SU-DHL-6 (cell line): Measurements from ENCODE around the gene SOCS2.
A peak's percentile ranks its signal among the peaks of the same experiment; 100 is the strongest.

Source experiments
- H2AFZ ChIP-seq: fragments of 200-600 bp; sonication (generic); 2 replicates; pipeline ENCODE4 v1.6.1; 2014; ENCODE audit warnings: low read depth, mild to moderate bottlenecking, moderate library complexity, mixed read lengths, antibody characterized with exemption, low read length; ENCODE audit not compliant: severe bottlenecking
- H3F3A ChIP-seq: fragments of 200-600 bp; shearing (Covaris generic); 2 replicates; pipeline ENCODE4 v1.6.0; 2016; ENCODE audit warnings: antibody characterized with exemption, mild to moderate bottlenecking; ENCODE audit not compliant: insufficient read depth
- H3K27ac ChIP-seq: fragments of 200-600 bp; sonication (generic); 2 replicates; pipeline ENCODE4 v1.5.1; 2016; ENCODE audit warnings: low read depth, mild to moderate bottlenecking, low read length, moderate library complexity, mixed read lengths
- H3K27me3 ChIP-seq: fragments of 200-600 bp; sonication (generic), shearing (Covaris generic); 2 replicates; pipeline ENCODE4 v1.6.0; 2014; ENCODE audit warnings: mild to moderate bottlenecking, low read length
- H3K36me3 ChIP-seq: fragments of 200-600 bp; sonication (generic); 2 replicates; pipeline ENCODE4 v1.6.1; 2014; ENCODE audit warnings: mild to moderate bottlenecking, low read length, mixed read lengths
- H3K4me2 ChIP-seq: fragments of 300-600, 200-600 bp; shearing (Covaris generic), sonication (generic); 2 replicates; pipeline ENCODE4 v1.6.0; 2014; ENCODE audit warnings: low read length, low read depth, mild to moderate bottlenecking; ENCODE audit not compliant: poor library complexity, severe bottlenecking
- H3K4me3 ChIP-seq: fragments of 200-600 bp; sonication (generic); 2 replicates; pipeline ENCODE4 v1.5.1; 2014; ENCODE audit warnings: antibody characterized with exemption, low read length, mild to moderate bottlenecking, mixed read lengths; ENCODE audit not compliant: insufficient read depth, poor library complexity, severe bottlenecking
- H3K79me2 ChIP-seq: fragments of 200-600 bp; sonication (generic); 2 replicates; pipeline ENCODE4 v1.6.1; 2014; ENCODE audit warnings: mild to moderate bottlenecking, low read length, moderate library complexity; ENCODE audit not compliant: insufficient read depth
- H3K9ac ChIP-seq: fragments of 200-600 bp; sonication (generic); 2 replicates; pipeline ENCODE4 v1.7.0; 2014; ENCODE audit warnings: mild to moderate bottlenecking, low read length
- H3K9me2 ChIP-seq: fragments of 200-600 bp; sonication (generic); replicated peaks from 2 replicates; pipeline ENCODE4 v1.6.1; 2014; ENCODE audit warnings: low read length; ENCODE audit not compliant: insufficient read depth
- H3K9me3 ChIP-seq: fragments of 200-600 bp; sonication (generic); 2 replicates; pipeline ENCODE4 v1.6.1; 2014; ENCODE audit warnings: low read length, mixed read lengths; ENCODE audit not compliant: insufficient read depth
- H4K20me1 ChIP-seq: fragments of 200-600 bp; sonication (generic); 2 replicates; pipeline ENCODE4 v1.6.1; 2014; ENCODE audit warnings: low read depth, mild to moderate bottlenecking, antibody characterized with exemption, low read length, moderate library complexity, mixed read lengths
- EZH2phosphoT487 ChIP-seq: fragments of 200-600 bp; sonication (generic), shearing (Covaris generic); conservative IDR thresholded peaks from 2 replicates; pipeline ENCODE4 v1.6.1; 2018; ENCODE audit warnings: mild to moderate bottlenecking, antibody characterized with exemption, low read length, moderate library complexity, mixed read lengths
- TF ChIP-seq, protein P1 (sequence below): fragments of 200-600 bp; sonication (generic); IDR thresholded peaks from one replicate; pipeline ENCODE4 v1.5.1; 2017; ENCODE audit warnings: antibody characterized with exemption, mild to moderate bottlenecking, low read length, moderate library complexity; ENCODE audit not compliant: insufficient read depth, poor library complexity, severe bottlenecking

Gene SOCS2, protein sequence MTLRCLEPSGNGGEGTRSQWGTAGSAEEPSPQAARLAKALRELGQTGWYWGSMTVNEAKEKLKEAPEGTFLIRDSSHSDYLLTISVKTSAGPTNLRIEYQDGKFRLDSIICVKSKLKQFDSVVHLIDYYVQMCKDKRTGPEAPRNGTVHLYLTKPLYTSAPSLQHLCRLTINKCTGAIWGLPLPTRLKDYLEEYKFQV

DNA sequence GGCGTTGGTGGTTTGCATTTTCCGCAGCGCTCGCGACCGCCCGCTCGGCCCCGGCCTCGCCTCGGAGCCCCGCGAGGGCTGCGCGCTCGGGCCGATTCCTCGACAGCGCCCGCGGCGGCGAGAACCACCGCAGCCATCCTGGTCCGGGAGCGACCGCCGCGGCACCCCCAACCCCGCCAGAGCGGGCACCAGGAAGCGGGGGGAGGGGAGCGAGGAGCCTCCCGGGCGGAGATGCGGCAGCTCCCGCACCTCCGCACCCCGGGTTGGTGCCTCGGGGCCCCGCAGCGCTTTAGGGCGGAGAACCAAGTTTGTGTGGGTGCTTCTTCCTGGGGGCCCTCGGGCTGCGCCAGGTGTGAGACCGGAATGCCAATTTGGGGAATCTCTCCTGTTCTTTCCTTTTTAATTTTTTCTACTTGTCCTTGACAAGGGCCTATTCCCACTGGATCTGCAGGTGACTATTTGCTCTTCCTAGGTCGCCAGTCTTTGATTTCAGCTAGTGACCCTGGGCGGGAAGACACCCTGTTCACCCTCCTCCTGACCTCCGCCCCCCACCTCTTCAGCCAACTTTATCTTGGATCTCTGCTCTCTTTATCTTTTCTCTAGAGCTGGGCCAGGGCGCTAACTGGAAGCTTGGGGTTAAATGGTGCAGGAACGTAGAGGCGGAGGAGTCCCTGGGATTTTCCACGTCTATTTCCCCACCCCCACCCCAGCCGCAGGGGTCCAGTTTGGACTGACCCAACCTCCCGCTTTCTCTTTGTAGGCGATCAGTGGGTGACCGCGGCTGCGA lies at the start of gene SOCS2:
SOCS2 (plus strand) TSS at position 751 of the 787 bp plus-strand sequence. CDS start 223 bp downstream, outside the sequence.
- no peaks in the 10 kb centered on the region for H3K9me3 ChIP-seq
- H3F3A ChIP-seq, result no peaks in the 10 kb centered on the region
- H3K9me2 ChIP-seq, result no peaks in the 10 kb centered on the region
- no peak within 1 kb of the TSS for H3K9ac ChIP-seq
- no peaks in the 10 kb centered on the region for H4K20me1 ChIP-seq
- H3K79me2 ChIP-seq, result no peaks in the 10 kb centered on the region
- no peak within 1 kb of the TSS for H3K27ac ChIP-seq
- peak within 1 kb of the TSS; percentile 41 for H3K4me2 ChIP-seq
- TF ChIP-seq, protein P1, sequence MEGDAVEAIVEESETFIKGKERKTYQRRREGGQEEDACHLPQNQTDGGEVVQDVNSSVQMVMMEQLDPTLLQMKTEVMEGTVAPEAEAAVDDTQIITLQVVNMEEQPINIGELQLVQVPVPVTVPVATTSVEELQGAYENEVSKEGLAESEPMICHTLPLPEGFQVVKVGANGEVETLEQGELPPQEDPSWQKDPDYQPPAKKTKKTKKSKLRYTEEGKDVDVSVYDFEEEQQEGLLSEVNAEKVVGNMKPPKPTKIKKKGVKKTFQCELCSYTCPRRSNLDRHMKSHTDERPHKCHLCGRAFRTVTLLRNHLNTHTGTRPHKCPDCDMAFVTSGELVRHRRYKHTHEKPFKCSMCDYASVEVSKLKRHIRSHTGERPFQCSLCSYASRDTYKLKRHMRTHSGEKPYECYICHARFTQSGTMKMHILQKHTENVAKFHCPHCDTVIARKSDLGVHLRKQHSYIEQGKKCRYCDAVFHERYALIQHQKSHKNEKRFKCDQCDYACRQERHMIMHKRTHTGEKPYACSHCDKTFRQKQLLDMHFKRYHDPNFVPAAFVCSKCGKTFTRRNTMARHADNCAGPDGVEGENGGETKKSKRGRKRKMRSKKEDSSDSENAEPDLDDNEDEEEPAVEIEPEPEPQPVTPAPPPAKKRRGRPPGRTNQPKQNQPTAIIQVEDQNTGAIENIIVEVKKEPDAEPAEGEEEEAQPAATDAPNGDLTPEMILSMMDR, result no peak
- TF ChIP-seq EZH2phosphoT487, result no peak
- no peaks in the 10 kb centered on the region for H3K27me3 ChIP-seq
- no peaks in the 10 kb centered on the region for H3K36me3 ChIP-seq
- H3K4me3 ChIP-seq, result no peak within 1 kb of the TSS
- H2AFZ ChIP-seq, result no peak within 1 kb of the TSS

DNA sequence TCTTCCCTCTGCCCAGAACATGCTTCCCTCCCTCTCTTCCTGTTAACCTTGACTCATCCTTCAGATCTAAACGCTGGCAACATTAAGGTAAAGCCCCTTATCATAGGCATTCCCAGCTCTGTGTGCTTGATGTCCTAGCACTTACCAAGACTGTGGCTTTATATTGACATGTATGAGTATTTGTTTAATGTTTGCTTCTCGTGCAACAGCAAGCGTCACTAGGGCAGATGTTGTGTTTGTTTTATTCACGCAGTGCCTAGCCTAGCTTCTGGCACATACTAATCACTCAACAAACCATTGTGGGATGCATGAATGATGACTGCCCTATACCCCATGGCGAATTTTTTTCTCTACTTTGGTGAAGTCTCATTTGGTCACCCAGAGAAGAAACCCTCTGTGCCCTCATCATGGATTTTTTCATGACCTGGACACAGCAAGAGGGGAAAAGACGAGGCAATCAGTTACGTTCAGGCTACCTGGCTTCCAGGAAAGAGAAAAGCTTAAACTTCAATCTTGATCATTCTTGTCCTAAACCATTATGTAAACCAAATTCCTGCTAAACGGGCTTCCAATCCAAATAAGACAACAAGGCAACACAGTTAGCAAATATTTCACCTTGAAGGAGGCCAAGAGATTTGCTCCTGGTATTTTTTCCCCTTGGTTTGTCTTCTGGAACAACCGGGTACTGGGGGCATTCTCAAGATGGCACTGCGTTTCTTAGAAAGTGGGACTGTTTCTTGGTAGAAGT lies 47.9 kb upstream of the SOCS2 start:
- H4K20me1 ChIP-seq, result no peaks in the 10 kb centered on the region
- H3K27me3 ChIP-seq, result no peaks in the 10 kb centered on the region
- H3K36me3 ChIP-seq, result no peaks in the 10 kb centered on the region
- no peak overlapping the region for H3K4me2 ChIP-seq
- H3K9me3 ChIP-seq, result no peaks in the 10 kb centered on the region
- no peaks in the 10 kb centered on the region for H3K9me2 ChIP-seq
- no peaks in the 10 kb centered on the region for H3K79me2 ChIP-seq
- TF ChIP-seq, protein P1, result no peak
- TF ChIP-seq EZH2phosphoT487, result no peak
- H2AFZ ChIP-seq, result no peak overlapping the region
- H3K4me3 ChIP-seq, result no peak overlapping the region
- H3K9ac ChIP-seq, result no peak overlapping the region
- H3F3A ChIP-seq, result no peaks in the 10 kb centered on the region
- H3K27ac ChIP-seq, result no peak overlapping the region

DNA sequence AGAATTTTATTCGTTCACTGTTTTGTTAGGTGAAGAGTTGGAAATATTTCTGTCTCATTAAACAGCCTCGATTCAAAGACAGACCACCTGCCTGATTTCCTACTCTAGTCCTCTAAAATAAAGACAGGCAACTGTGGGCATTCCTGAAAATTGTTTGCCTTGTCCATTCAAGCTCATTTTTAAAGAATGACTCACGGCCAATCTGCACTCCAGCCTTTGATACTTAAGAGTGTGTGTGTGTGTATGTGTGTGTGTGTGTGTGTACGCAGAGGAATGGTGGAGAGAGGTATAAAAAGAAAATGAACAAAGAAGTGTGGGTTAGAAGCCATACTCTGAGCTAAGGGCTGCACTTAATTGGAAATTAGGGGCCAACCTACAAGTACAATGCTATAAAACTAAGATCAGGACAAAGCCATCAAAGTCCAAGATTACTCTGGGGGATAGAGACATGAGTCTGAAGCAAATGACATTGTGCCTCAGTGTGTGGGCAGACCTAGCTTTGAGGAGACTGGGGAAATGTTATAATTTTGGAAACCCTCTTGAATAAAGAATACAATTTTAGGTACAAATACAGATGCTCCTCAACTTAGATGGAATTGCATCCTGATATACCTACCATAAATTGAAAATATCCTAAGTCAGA lies 45.6 kb upstream of the SOCS2 start:
- Histone ChIP-seq H3K36me3 (no peaks in the 10 kb centered on the region), H3K4me3 (no peak overlapping the region), H3K79me2 (no peaks in the 10 kb centered on the region), H3K9me3 (no peaks in the 10 kb centered on the region), H3K4me2 (no peak overlapping the region), H3K9ac (no peak overlapping the region), H4K20me1 (no peaks in the 10 kb centered on the region), H3F3A (no peaks in the 10 kb centered on the region), H3K27me3 (no peaks in the 10 kb centered on the region), H2AFZ (no peak overlapping the region), H3K27ac (no peak overlapping the region), H3K9me2 (no peaks in the 10 kb centered on the region)
- TF ChIP-seq, protein P1, result no peak
- no peak for TF ChIP-seq EZH2phosphoT487
